CD14-positive monocyte (primary cell): ENCODE data around the gene ZNF480. TPM values are rescaled to one million over a fixed set of nuclear protein-coding genes. Genes with fewer than 3 reads are reported as not detected.

ENCODE experiments used
- DNase-seq, 3 donors: peaks; one replicate each; pipeline ENCODE4 v3.0.0-alpha.2; 2011 to 2022
- H2AFZ ChIP-seq: 2 replicates; pipeline ENCODE4 v1.6.0; 2012; ENCODE audit warnings: mild to moderate bottlenecking, low read depth, low read length, inconsistent platforms; ENCODE audit not compliant: insufficient read depth, poor library complexity, severe bottlenecking
- H3K27ac ChIP-seq, 2 donors: 1 replicate in 1 of 2; 2 replicates in 1 of 2; pipeline ENCODE4 v1.5.1; 2012 to 2013; ENCODE audit warnings: low read length in 2 of 2, control low read depth in 1 of 2, inconsistent platforms in 1 of 2, low read depth in 1 of 2, mild to moderate bottlenecking in 1 of 2
- H3K27me3 ChIP-seq, 2 donors: one replicate each; pipeline versions ENCODE4 v1.6.0 to v1.6.1; 2011 to 2013; ENCODE audit warnings: low read length in 2 of 2; ENCODE audit not compliant: control insufficient read depth in 2 of 2, insufficient read depth in 2 of 2
- H3K36me3 ChIP-seq, 2 donors: replicated peaks in 1 of 2; 1 replicate in 1 of 2; 2 replicates in 1 of 2; pipeline versions ENCODE4 v1.5.1 to v1.6.1; 2012 to 2013; ENCODE audit warnings: low read length in 2 of 2, control low read depth in 1 of 2, inconsistent platforms in 1 of 2, mild to moderate bottlenecking in 1 of 2; ENCODE audit not compliant: insufficient read depth in 2 of 2, control insufficient read depth in 1 of 2
- H3K4me1 ChIP-seq, 2 donors: 1 replicate in 1 of 2; 2 replicates in 1 of 2; pipeline versions ENCODE4 v1.5.1 to v1.6.1; 2012 to 2013; ENCODE audit warnings: low read length in 2 of 2, control low read depth in 1 of 2, inconsistent platforms in 1 of 2, mild to moderate bottlenecking in 1 of 2, moderate library complexity in 1 of 2; ENCODE audit not compliant: insufficient read depth in 2 of 2, control insufficient read depth in 1 of 2
- H3K4me2 ChIP-seq: replicated peaks from 2 replicates; pipeline ENCODE3; 2012; ENCODE audit warnings: low read length, moderate library complexity, mild to moderate bottlenecking; ENCODE audit not compliant: poor library complexity, severe bottlenecking; ENCODE audit errors: extremely low read depth
- H3K4me3 ChIP-seq, 3 experiments: fragments of 200-600 bp in 1 of 3; sonication (generic) in 1 of 3; replicated peaks in 1 of 3; 1 replicate in 2 of 3; 2 replicates in 1 of 3; pipeline ENCODE4 v1.5.1; 2011 to 2013; ENCODE audit warnings: low read length in 3 of 3, mild to moderate bottlenecking in 3 of 3, control low read depth in 2 of 3, low read depth in 2 of 3, inconsistent platforms in 1 of 3, moderate library complexity in 1 of 3
- H3K79me2 ChIP-seq: 2 replicates; pipeline ENCODE4 v1.6.0; 2012; ENCODE audit warnings: mild to moderate bottlenecking, control low read depth, inconsistent platforms, low read length, moderate library complexity; ENCODE audit not compliant: insufficient read depth
- H3K9ac ChIP-seq: 2 replicates; pipeline ENCODE4 v1.6.0; 2017; ENCODE audit warnings: low read length, mild to moderate bottlenecking; ENCODE audit not compliant: insufficient read depth, poor library complexity, severe bottlenecking
- H3K9me3 ChIP-seq, 2 donors: replicated peaks in 1 of 2; 1 replicate in 1 of 2; 2 replicates in 1 of 2; pipeline versions ENCODE4 v1.5.1 to v1.6.1; 2012 to 2013; ENCODE audit warnings: low read length in 2 of 2, control low read depth in 1 of 2; ENCODE audit not compliant: control insufficient read depth in 1 of 2, insufficient read depth in 1 of 2
- H4K20me1 ChIP-seq: 2 replicates; pipeline ENCODE4 v1.6.0; 2012; ENCODE audit warnings: mild to moderate bottlenecking, low read length, control low read depth, moderate library complexity; ENCODE audit not compliant: insufficient read depth
- H3K27ac Mint-ChIP-seq, 7 donors: one replicate each; pipeline ENCODE4 v1.8.0; 2020; ENCODE audit warnings: mild to moderate bottlenecking in 7 of 7, mixed read lengths in 7 of 7, moderate library complexity in 6 of 7, inconsistent platforms in 2 of 7
- H3K27me3 Mint-ChIP-seq, 3 donors: one replicate each; pipeline ENCODE4 v1.8.0; 2021 to 2022; ENCODE audit warnings: low read depth in 3 of 3, mild to moderate bottlenecking in 3 of 3, mixed read lengths in 3 of 3, moderate library complexity in 3 of 3, inconsistent platforms in 1 of 3
- H3K36me3 Mint-ChIP-seq, 2 donors: one replicate each; pipeline ENCODE4 v1.8.0; 2020; ENCODE audit warnings: mixed read lengths in 2 of 2, inconsistent platforms in 1 of 2, mild to moderate bottlenecking in 1 of 2
- H3K4me1 Mint-ChIP-seq: one replicate; pipeline ENCODE4 v1.8.0; 2020; ENCODE audit warnings: mild to moderate bottlenecking, mixed read lengths
- H3K4me3 Mint-ChIP-seq, 2 donors: one replicate each; pipeline ENCODE4 v1.8.0; 2020; ENCODE audit warnings: mild to moderate bottlenecking in 2 of 2, mixed read lengths in 2 of 2, moderate library complexity in 1 of 2
- H3K9me3 Mint-ChIP-seq, 7 donors: one replicate each; pipeline ENCODE4 v1.8.0; 2020 to 2022; ENCODE audit warnings: mixed read lengths in 7 of 7, mild to moderate bottlenecking in 6 of 7, moderate library complexity in 6 of 7, inconsistent platforms in 2 of 7
- CTCF ChIP-seq: fragments of 200-600 bp; IDR thresholded peaks from one replicate; pipeline ENCODE4 v1.8.0; 2022; ENCODE audit warnings: antibody characterized with exemption, mild to moderate bottlenecking
- WGBS: methylation state at CpG from one replicate; pipeline ENCODE4 v1.1.5; 2013; ENCODE audit warnings: missing lambda C conversion rate; ENCODE audit not compliant: insufficient coverage; 5-methylcytosine and 5-hydroxymethylcytosine counted together
- intact Hi-C, 2 donors: fragments of 100-400 bp; cut with micrococcal nuclease; formaldehyde crosslinking; loops; one replicate each; pipeline versions ENCODE4 v1.15.0 to v1.15.1; 2023
- polyA plus RNA-seq, 3 donors: library from polyadenylated mRNA; depleted of rRNA in 1 of 3; unstranded in 2 of 3; stranded (reverse) in 1 of 3; fragments of 300-500 nt in 2 of 3; fragments of >200 nt in 1 of 3; fragmentation: Illumina TruSeq in 2 of 3; gene quantifications; 1 replicate in 2 of 3; 2 replicates in 1 of 3; pipeline ENCODE4 v1.2.3, GENCODE V29; 2012 to 2021

ZNF480 gene
- polyA plus RNA-seq, 3 donors, result 6.6 to 7.6 (median 7.4) TPM

- Histone ChIP-seq H2AFZ (no peak overlapping the region), H3K9me3 (peaks cover 84 to 95% of the 10 kb centered on the region in 2 donors), H3K27ac (no peak overlapping the region), H3K79me2 (no peaks in the 10 kb centered on the region), H3K4me1 (no peaks in the 10 kb centered on the region), H3K4me3 (no peak overlapping the region), H3K9ac (no peak overlapping the region), H4K20me1 (no peaks in the 10 kb centered on the region), H3K27me3 (no peaks in the 10 kb centered on the region), H3K4me2 (no peak overlapping the region), H3K36me3 (no peaks in the 10 kb centered on the region)
- no peak for TF ChIP-seq CTCF
- H3K27me3 Mint-ChIP-seq, result peaks cover 0 to 2% (median 2%) of the 10 kb centered on the region in 3 donors
- no peak overlapping the region for H3K4me3 Mint-ChIP-seq
- no peak for DNase-seq
- H3K9me3 Mint-ChIP-seq, result peaks cover 51 to 89% (median 79%) of the 10 kb centered on the region in 7 donors
- H3K27ac Mint-ChIP-seq, result no peak overlapping the region
- no peaks in the 10 kb centered on the region for H3K4me1 Mint-ChIP-seq
- 80% methylated on average over 9 of the region's 9 CpGs for WGBS
- intact Hi-C loops, result no loop called here
- peaks cover 0 to 15% of the 10 kb centered on the region in 2 donors for H3K36me3 Mint-ChIP-seq
Measured at GRCh38 chr19:52351512-52351911, 54.5 kb downstream of the ZNF480 start.

- H3K27ac ChIP-seq, result no peak overlapping the region
- H3K27me3 ChIP-seq, result no peaks in the 10 kb centered on the region
- DNase-seq, result no peak
- H3K79me2 ChIP-seq, result no peaks in the 10 kb centered on the region
- H2AFZ ChIP-seq, result no peak overlapping the region
- H3K36me3 Mint-ChIP-seq, result peaks cover 3% of the 10 kb centered on the region in 2 donors
- peaks cover 8 to 10% of the 10 kb centered on the region in 2 donors for H3K4me1 ChIP-seq
- H3K4me3 ChIP-seq, result peak overlapping the region in 1 of 3 experiments; percentile 2
- no CpG with 5 or more reads among the region's 8 CpGs for WGBS
- TF ChIP-seq CTCF, result no peak
- peaks cover 0 to 9% of the 10 kb centered on the region in 2 donors for H3K36me3 ChIP-seq
- H3K27ac Mint-ChIP-seq, result no peak overlapping the region
- no peak overlapping the region for H3K4me3 Mint-ChIP-seq
- intact Hi-C loops, result no loop called here
- H4K20me1 ChIP-seq, result no peaks in the 10 kb centered on the region
- peaks cover 52 to 96% (median 90%) of the 10 kb centered on the region in 7 donors for H3K9me3 Mint-ChIP-seq
- no peak overlapping the region for H3K4me2 ChIP-seq
- H3K27me3 Mint-ChIP-seq, result peaks cover 0 to 5% (median 0%) of the 10 kb centered on the region in 3 donors
- H3K4me1 Mint-ChIP-seq, result peaks cover 13% of the 10 kb centered on the region
- H3K9ac ChIP-seq, result no peak overlapping the region
- peaks cover 71 to 76% of the 10 kb centered on the region in 2 donors for H3K9me3 ChIP-seq
Measured at GRCh38 chr19:52366414-52366824, 69.5 kb downstream of the ZNF480 start.
